K562 (cell line): ENCODE results near the gene OPA3.
A peak's percentile ranks its signal among the peaks of the same experiment; 100 is the strongest.

Experiments used
- BRF1 ChIP-seq: IDR thresholded peaks from 3 replicates; pipeline ENCODE4 v1.6.1; 2011; ENCODE audit warnings: borderline replicate concordance, mild to moderate bottlenecking; ENCODE audit not compliant: insufficient read length; ENCODE audit errors: extremely low read depth
- EGR1 ChIP-seq: fragments of 450-650 bp; conservative IDR thresholded peaks from 2 replicates; pipeline ENCODE4 v1.6.1; 2017; ENCODE audit warnings: mild to moderate bottlenecking
- EHMT2 ChIP-seq: fragments of 450-650 bp; IDR thresholded peaks from 2 replicates; pipeline ENCODE4 v1.6.1; 2018; ENCODE audit warnings: antibody characterized with exemption
- EZH2 ChIP-seq: IDR thresholded peaks from 2 replicates; pipeline ENCODE4 v1.6.1; 2012; ENCODE audit warnings: low read depth, mild to moderate bottlenecking, inconsistent platforms, low read length, borderline replicate concordance
- POLR2AphosphoS5 ChIP-seq: IDR thresholded peaks from 2 replicates; pipeline ENCODE4 v1.6.1; 2011; ENCODE audit warnings: mild to moderate bottlenecking, low read depth, low read length, moderate library complexity; ENCODE audit not compliant: control insufficient read depth, insufficient read depth
- ZNF175 ChIP-seq: fragments of 200-800 bp; sonication (Bioruptor generic); IDR thresholded peaks from 2 replicates; pipeline ENCODE4 v1.6.1; 2016; ENCODE audit warnings: low read depth, mild to moderate bottlenecking, missing genetic modification characterization, missing compliant biosample characterization
- ZNF232 ChIP-seq: sonication (generic); formaldehyde crosslinking; IDR thresholded peaks from 2 replicates; pipeline ENCODE4 v1.8.0; 2022; ENCODE audit warnings: mild to moderate bottlenecking, missing genetic modification reagents
- TF ChIP-seq, protein P1 (sequence below), 2 experiments: fragments of 450-650 bp in 1 of 2; sonication (generic) in 1 of 2; formaldehyde crosslinking in 1 of 2; IDR thresholded peaks in 1 of 2; conservative IDR thresholded peaks in 1 of 2; 2 replicates each; pipeline versions ENCODE4 v1.6.1 to v1.8.1; 2016 to 2023; ENCODE audit warnings: mild to moderate bottlenecking in 2 of 2, moderate library complexity in 2 of 2, inconsistent platforms in 1 of 2, missing genetic modification reagents in 1 of 2
- TF ChIP-seq, protein P2 (sequence below): IDR thresholded peaks from 2 replicates; pipeline ENCODE4 v1.6.1; 2011; ENCODE audit not compliant: insufficient read length; ENCODE audit errors: extremely low read depth
- TF ChIP-seq, protein P3 (sequence below): fragments of 450-650 bp; formaldehyde crosslinking; IDR thresholded peaks from 2 replicates; pipeline ENCODE4 v1.4.0; 2020; ENCODE audit warnings: mild to moderate bottlenecking, moderate library complexity
- TF ChIP-seq, protein P4 (sequence below): sonication (generic); formaldehyde crosslinking; IDR thresholded peaks from 2 replicates; pipeline ENCODE4 v1.9.0; 2022; ENCODE audit warnings: mild to moderate bottlenecking, missing genetic modification reagents
- TF ChIP-seq, protein P5 (sequence below): fragments of 250-450 bp; sonication (Bioruptor Pico); IDR thresholded peaks from 2 replicates; pipeline ENCODE4 v1.8.0; 2022; ENCODE audit warnings: moderate library complexity, mild to moderate bottlenecking, inconsistent platforms

DNA sequence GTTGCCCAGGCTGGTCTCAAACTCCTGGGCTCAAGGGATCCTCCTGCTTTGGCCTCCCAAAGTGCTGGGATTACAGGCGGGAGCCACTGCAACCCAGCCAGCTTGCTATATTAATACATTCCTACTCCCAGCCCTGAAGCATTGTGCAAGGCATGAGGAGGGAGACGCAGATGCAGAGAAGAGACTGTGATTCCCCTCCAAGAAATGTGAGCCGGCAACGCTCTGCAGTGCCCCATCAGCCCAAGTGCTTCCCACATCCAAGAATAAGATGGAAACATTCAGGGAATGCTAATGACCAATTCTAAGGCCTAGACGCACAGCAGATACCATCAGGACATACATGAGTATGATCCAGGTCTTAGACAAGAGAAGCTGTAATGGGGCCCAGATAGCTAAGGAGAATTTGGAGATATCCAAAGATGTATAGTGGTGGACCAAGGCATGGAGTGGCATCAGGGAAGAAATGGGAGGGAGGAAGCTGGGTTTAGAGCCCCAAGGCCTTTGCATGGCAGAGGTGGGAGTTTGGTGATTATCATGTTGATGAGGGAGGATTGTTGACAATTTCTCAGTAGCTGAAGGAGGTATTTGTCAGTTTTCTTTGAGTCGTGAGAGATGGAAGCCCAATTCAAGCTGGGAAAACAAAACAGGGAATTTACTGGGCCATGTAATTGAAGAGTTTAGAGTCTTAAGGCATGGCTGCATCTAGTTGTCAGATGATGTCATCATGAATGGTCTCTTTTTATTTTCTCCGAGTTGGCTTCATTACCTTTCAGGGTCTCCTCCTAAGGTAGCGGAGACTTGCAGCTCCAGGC, 83.5 kb downstream of the OPA3 start:
- TF ChIP-seq POLR2AphosphoS5 (no peak), BRF1 (no peak), EZH2 (no peak), EGR1 (no peak), ZNF232 (no peak), EHMT2 (no peak), ZNF175 (CRISPR knock-in tag) (no peak)
- TF ChIP-seq, protein P1, sequence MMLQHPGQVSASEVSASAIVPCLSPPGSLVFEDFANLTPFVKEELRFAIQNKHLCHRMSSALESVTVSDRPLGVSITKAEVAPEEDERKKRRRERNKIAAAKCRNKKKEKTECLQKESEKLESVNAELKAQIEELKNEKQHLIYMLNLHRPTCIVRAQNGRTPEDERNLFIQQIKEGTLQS (IDR thresholded peaks at IDR 0.05), result peak; percentile 90
- TF ChIP-seq, protein P1 (CRISPR knock-in tag; conservative IDR thresholded peaks at IDR 0.05), result no peak
- TF ChIP-seq, protein P2, sequence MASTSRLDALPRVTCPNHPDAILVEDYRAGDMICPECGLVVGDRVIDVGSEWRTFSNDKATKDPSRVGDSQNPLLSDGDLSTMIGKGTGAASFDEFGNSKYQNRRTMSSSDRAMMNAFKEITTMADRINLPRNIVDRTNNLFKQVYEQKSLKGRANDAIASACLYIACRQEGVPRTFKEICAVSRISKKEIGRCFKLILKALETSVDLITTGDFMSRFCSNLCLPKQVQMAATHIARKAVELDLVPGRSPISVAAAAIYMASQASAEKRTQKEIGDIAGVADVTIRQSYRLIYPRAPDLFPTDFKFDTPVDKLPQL, result no peak
- TF ChIP-seq, protein P3, sequence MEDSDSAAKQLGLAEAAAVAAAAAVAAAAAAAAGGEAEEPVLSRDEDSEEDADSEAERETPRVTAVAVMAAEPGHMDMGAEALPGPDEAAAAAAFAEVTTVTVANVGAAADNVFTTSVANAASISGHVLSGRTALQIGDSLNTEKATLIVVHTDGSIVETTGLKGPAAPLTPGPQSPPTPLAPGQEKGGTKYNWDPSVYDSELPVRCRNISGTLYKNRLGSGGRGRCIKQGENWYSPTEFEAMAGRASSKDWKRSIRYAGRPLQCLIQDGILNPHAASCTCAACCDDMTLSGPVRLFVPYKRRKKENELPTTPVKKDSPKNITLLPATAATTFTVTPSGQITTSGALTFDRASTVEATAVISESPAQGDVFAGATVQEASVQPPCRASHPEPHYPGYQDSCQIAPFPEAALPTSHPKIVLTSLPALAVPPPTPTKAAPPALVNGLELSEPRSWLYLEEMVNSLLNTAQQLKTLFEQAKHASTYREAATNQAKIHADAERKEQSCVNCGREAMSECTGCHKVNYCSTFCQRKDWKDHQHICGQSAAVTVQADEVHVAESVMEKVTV (CRISPR knock-in tag), result no peak
- TF ChIP-seq, protein P4, sequence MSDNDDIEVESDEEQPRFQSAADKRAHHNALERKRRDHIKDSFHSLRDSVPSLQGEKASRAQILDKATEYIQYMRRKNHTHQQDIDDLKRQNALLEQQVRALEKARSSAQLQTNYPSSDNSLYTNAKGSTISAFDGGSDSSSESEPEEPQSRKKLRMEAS (CRISPR knock-in tag), result no peak
- TF ChIP-seq, protein P5, sequence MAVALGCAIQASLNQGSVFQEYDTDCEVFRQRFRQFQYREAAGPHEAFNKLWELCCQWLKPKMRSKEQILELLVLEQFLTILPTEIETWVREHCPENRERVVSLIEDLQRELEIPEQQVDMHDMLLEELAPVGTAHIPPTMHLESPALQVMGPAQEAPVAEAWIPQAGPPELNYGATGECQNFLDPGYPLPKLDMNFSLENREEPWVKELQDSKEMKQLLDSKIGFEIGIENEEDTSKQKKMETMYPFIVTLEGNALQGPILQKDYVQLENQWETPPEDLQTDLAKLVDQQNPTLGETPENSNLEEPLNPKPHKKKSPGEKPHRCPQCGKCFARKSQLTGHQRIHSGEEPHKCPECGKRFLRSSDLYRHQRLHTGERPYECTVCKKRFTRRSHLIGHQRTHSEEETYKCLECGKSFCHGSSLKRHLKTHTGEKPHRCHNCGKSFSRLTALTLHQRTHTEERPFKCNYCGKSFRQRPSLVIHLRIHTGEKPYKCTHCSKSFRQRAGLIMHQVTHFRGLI, result no peak
